ENCODE data around the gene AHCYL2.

AHCYL2 gene

DNA sequence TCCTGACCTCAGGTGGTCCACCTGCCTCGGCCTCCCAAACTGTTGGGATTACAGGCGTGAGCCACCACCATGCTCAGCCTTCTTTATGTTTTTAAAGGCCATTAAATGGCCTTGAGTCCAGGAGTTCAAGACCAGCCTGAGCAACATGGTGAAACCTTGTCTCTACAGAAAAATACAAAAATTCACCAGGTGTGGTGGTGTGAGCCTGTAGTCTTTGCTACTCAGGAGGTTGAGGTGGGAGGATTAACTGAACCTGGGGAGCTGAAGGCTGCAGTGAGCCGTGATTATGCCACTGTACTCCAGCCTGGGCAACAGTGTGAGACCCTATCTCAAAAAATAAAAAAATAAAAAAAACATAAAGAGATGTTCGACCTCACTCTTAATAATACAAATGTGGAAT, 25.4 kb upstream of the AHCYL2 start:
- no peak overlapping the region for H3K4me3 ChIP-seq (ENCODE audit: control insufficient read depth, low read depth, low read length)
- TF ChIP-seq, protein P1, sequence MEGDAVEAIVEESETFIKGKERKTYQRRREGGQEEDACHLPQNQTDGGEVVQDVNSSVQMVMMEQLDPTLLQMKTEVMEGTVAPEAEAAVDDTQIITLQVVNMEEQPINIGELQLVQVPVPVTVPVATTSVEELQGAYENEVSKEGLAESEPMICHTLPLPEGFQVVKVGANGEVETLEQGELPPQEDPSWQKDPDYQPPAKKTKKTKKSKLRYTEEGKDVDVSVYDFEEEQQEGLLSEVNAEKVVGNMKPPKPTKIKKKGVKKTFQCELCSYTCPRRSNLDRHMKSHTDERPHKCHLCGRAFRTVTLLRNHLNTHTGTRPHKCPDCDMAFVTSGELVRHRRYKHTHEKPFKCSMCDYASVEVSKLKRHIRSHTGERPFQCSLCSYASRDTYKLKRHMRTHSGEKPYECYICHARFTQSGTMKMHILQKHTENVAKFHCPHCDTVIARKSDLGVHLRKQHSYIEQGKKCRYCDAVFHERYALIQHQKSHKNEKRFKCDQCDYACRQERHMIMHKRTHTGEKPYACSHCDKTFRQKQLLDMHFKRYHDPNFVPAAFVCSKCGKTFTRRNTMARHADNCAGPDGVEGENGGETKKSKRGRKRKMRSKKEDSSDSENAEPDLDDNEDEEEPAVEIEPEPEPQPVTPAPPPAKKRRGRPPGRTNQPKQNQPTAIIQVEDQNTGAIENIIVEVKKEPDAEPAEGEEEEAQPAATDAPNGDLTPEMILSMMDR (conservative IDR thresholded peaks at IDR 0.05; ENCODE audit: control insufficient read depth, insufficient read depth, low read depth, low read length), result no peak
- no peak for DNase-seq (ENCODE audit: low read depth)

DNA sequence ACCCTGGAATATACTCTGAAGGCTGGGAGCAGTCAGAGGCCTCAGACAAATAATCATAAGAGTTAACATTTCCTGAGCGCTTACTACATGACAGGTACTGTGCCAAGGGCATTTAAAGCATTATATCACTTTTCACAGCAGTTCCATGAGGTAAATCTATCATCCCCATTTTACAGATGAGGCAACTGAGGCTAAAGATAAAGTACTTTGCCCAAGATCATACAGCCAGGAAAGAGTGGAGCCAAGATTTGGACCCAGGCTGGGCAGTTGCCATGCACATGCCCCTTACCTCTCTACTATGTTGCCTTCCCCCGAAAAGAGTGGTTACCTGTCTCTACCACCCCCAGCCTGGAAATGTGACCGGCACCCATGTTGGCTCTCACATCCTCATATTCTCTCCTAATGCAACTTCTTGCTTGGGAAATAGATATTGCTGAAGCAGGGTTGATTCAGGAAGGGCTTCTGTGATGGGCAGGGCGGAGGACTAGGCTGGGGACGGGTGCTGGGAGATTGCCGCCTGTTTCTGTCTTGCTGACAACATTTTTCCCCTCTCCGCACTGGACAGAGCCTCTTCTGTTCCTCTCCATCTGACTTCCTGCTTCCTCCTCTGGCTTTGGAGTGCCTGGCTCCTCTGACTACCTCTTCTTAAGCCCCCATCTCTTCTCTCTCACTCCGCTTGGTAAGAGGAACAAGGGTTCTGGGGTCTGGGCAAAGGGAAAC, 22.6 kb upstream of the AHCYL2 start:
- DNase-seq (ENCODE audit: low read depth), result no peak
- TF ChIP-seq, protein P1 (conservative IDR thresholded peaks at IDR 0.05; ENCODE audit: control insufficient read depth, insufficient read depth, low read depth, low read length), result no peak
- no peak overlapping the region for H3K4me3 ChIP-seq (ENCODE audit: control insufficient read depth, low read depth, low read length)

DNA sequence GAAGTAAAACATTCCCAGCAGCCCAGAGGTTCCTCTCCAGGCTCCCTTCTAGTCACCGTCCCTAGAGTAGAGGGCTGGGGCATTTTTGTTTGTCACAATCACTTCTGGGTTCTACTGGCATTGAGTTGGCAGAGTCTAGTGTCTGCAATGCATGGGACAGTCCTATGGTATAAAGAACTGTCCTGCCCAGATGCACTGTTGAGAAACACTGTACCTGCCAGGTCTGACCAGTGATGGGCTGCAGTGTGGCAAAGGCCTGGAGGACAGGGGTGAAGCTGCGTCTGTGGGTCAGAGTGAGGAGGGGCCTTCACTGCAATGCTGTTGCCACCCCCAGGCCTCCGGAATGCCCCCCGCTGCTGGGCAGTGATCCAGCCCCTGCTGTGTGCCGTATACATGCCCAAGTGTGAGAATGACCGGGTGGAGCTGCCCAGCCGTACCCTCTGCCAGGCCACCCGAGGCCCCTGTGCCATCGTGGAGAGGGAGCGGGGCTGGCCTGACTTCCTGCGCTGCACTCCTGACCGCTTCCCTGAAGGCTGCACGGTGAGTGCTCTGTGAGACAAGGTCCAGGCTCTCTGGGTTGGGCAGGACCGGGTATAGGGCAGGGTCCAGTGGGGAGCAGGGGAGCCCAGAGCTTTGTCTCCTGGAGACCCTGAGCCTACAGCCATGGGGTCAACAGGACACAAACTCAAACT, 21.6 kb upstream of the AHCYL2 start:
- no peak overlapping the region for H3K4me3 ChIP-seq (ENCODE audit: control insufficient read depth, low read depth, low read length)
- TF ChIP-seq, protein P1 (conservative IDR thresholded peaks at IDR 0.05; ENCODE audit: control insufficient read depth, insufficient read depth, low read depth, low read length), result no peak
- DNase-seq (ENCODE audit: low read depth), result no peak

DNA sequence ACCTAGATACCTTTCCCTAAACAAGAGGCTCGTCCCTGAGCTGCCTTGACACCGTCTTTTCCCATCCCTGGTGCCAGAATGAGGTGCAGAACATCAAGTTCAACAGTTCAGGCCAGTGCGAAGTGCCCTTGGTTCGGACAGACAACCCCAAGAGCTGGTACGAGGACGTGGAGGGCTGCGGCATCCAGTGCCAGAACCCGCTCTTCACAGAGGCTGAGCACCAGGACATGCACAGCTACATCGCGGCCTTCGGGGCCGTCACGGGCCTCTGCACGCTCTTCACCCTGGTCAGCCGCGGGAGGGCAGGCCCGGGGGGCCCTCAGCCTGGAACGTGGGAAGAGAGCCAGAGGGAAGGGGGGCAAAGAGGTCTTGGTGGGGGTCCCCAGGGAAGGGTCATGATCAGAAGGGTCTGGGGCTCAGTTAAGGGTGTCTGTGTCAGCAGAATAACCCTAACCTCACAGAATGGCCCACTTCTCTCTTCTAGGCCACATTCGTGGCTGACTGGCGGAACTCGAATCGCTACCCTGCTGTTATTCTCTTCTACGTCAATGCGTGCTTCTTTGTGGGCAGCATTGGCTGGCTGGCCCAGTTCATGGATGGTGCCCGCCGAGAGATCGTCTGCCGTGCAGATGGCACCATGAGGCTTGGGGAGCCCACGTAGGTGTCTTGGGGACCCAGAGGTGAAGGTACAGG, 19.6 kb upstream of the AHCYL2 start:
- no peak for DNase-seq (ENCODE audit: low read depth)
- TF ChIP-seq, protein P1 (conservative IDR thresholded peaks at IDR 0.05; ENCODE audit: control insufficient read depth, insufficient read depth, low read depth, low read length), result no peak
- no peak overlapping the region for H3K4me3 ChIP-seq (ENCODE audit: control insufficient read depth, low read depth, low read length)

DNA sequence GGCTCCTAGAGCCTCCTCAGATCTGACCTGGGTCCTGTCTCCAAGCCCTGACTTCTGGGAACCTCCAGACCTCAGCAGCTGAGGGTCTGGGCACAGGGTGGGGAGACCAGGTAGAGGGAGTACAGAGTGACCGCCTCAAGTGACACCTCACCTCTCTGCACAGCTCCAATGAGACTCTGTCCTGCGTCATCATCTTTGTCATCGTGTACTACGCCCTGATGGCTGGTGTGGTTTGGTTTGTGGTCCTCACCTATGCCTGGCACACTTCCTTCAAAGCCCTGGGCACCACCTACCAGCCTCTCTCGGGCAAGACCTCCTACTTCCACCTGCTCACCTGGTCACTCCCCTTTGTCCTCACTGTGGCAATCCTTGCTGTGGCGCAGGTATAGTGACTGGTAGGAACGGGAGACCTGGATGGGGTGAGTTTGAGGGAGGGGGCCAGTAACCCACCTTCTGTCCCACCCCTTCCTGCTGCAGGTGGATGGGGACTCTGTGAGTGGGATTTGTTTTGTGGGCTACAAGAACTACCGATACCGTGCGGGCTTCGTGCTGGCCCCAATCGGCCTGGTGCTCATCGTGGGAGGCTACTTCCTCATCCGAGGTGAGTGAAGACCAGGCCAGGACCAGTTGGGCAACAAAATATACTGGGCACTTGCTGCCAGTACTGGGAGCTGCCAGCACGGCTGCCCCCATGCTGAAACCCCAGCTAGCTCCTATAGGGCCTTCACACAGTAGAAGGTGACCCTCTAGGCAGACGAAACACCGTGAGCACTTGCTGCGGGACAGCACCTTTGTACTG, 18.6 kb upstream of the AHCYL2 start:
- no peak for DNase-seq (ENCODE audit: low read depth)
- H3K4me3 ChIP-seq (ENCODE audit: control insufficient read depth, low read depth, low read length), result no peak overlapping the region
- TF ChIP-seq, protein P1 (conservative IDR thresholded peaks at IDR 0.05; ENCODE audit: control insufficient read depth, insufficient read depth, low read depth, low read length), result no peak

DNA sequence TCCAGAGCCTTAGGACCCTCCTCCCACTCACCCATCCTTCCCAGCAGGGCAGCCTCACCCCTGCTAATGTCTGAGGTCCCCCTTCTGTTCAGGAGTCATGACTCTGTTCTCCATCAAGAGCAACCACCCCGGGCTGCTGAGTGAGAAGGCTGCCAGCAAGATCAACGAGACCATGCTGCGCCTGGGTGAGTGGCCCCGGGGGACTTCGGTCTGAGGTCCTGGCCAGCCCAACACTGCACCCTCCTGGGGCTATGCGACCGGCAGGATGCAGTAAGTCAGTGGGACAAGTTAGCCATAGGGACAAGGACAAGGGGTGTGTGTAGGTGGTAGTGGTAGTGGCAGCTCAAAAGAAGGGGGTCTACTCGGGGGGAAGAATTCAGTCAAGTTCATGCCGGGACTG, 16.2 kb upstream of the AHCYL2 start:
- TF ChIP-seq, protein P1 (conservative IDR thresholded peaks at IDR 0.05; ENCODE audit: control insufficient read depth, insufficient read depth, low read depth, low read length), result no peak
- no peak overlapping the region for H3K4me3 ChIP-seq (ENCODE audit: control insufficient read depth, low read depth, low read length)
- DNase-seq (ENCODE audit: low read depth), result no peak
